H1 (cell line): ENCODE data around the gene PPP2R3A. TPM values are rescaled to one million over a fixed set of nuclear protein-coding genes. Genes with fewer than 3 reads are reported as not detected.

Experiments
- CTCF ChIA-PET: fragments of 300-600 bp; sonication (Branson Sonifier 250); formaldehyde crosslinking; loops from one replicate; lab custom pipeline; 2021; ENCODE audit not compliant: partially characterized antibody; lab: Charles Lee
- POLR2A ChIA-PET: fragments of 300-600 bp; sonication (Branson Sonifier 250); formaldehyde crosslinking; loops from one replicate; lab custom pipeline; 2021; ENCODE audit warnings: inconsistent platforms; ENCODE audit not compliant: partially characterized antibody; lab: Charles Lee
- DNase-seq, 2 experiments: peaks; one replicate each; pipeline versions ENCODE4 v3.0.0 to v3.0.0-alpha.2; 2010 to 2022; ENCODE audit warnings: low spot score in 2 of 2, low read depth in 1 of 2, mixed read lengths in 1 of 2
- FAIRE-seq: peaks from 2 replicates; lab custom pipeline; 2011; peaks lifted over from hg19 to GRCh38; lab: Jason Lieb, UNC
- H2AFZ ChIP-seq: 2 replicates; pipeline ENCODE4 v1.8.1; 2012; ENCODE audit warnings: low read length, inconsistent platforms
- H2AK5ac ChIP-seq: 2 replicates; pipeline ENCODE4 v1.6.1; 2013; ENCODE audit warnings: low read depth, low read length
- H2BK120ac ChIP-seq: replicated peaks from 2 replicates; pipeline ENCODE3; 2013; ENCODE audit warnings: low read depth, low read length, inconsistent platforms
- H2BK12ac ChIP-seq: 2 replicates; pipeline ENCODE4 v1.6.1; 2013; ENCODE audit warnings: low read depth, low read length
- H2BK15ac ChIP-seq: 2 replicates; pipeline ENCODE4 v1.6.1; 2013; ENCODE audit warnings: low read length
- H2BK20ac ChIP-seq: 2 replicates; pipeline ENCODE4 v1.6.1; 2013; ENCODE audit warnings: low read length
- H2BK5ac ChIP-seq: 2 replicates; pipeline ENCODE4 v1.6.1; 2013; ENCODE audit warnings: low read depth, low read length
- H3K14ac ChIP-seq: 2 replicates; pipeline ENCODE4 v1.6.1; 2013; ENCODE audit warnings: inconsistent platforms; ENCODE audit not compliant: insufficient read length
- H3K18ac ChIP-seq: 2 replicates; pipeline ENCODE4 v1.6.1; 2013; ENCODE audit warnings: low read length; ENCODE audit errors: extremely low read depth
- H3K23ac ChIP-seq: 2 replicates; pipeline ENCODE4 v1.6.1; 2013; ENCODE audit warnings: inconsistent platforms; ENCODE audit not compliant: insufficient read length
- H3K23me2 ChIP-seq: 2 replicates; pipeline ENCODE4 v1.6.1; 2013; ENCODE audit warnings: low read depth, low read length
- H3K27ac ChIP-seq: 2 replicates; pipeline ENCODE4 v1.6.1; 2011; ENCODE audit warnings: low read depth, low read length, inconsistent platforms
- H3K27me3 ChIP-seq, 4 experiments: replicated peaks in 1 of 4; 1 replicate in 1 of 4; 2 replicates in 3 of 4; pipeline versions ENCODE4 v1.6.1 to v1.8.1; 2011 to 2013; ENCODE audit warnings: low read length in 3 of 4, mild to moderate bottlenecking in 3 of 4, inconsistent platforms in 2 of 4, mixed read lengths in 2 of 4, moderate library complexity in 1 of 4; ENCODE audit not compliant: control insufficient read depth in 3 of 4, insufficient read depth in 3 of 4; ENCODE audit errors: extremely low read depth in 1 of 4
- H3K36me3 ChIP-seq, 4 experiments: 2 replicates each; pipeline versions ENCODE4 v1.6.1 to v1.8.1; 2011 to 2013; ENCODE audit warnings: mild to moderate bottlenecking in 4 of 4, low read length in 3 of 4, moderate library complexity in 2 of 4, control low read depth in 1 of 4, inconsistent platforms in 1 of 4; ENCODE audit not compliant: insufficient read depth in 4 of 4, control insufficient read depth in 2 of 4
- H3K4ac ChIP-seq: replicated peaks from 2 replicates; pipeline ENCODE3; 2013; ENCODE audit warnings: low read length, low read depth, mixed read lengths, inconsistent platforms; ENCODE audit not compliant: insufficient read length
- H3K4me1 ChIP-seq, 4 experiments: replicated peaks in 1 of 4; 1 replicate in 1 of 4; 2 replicates in 3 of 4; pipeline versions ENCODE4 v1.6.1 to v1.8.1; 2011 to 2013; ENCODE audit warnings: low read length in 3 of 4, inconsistent platforms in 2 of 4, mixed read lengths in 1 of 4; ENCODE audit not compliant: insufficient read depth in 4 of 4, control insufficient read depth in 3 of 4
- H3K4me2 ChIP-seq, 2 experiments: 2 replicates each; pipeline versions ENCODE4 v1.6.1 to v1.8.1; 2011 to 2013; ENCODE audit warnings: low read depth in 2 of 2, low read length in 2 of 2, control low read depth in 1 of 2, inconsistent platforms in 1 of 2, mild to moderate bottlenecking in 1 of 2; ENCODE audit not compliant: insufficient read depth in 1 of 2
- H3K4me3 ChIP-seq, 4 experiments: fragments of 200-600, 300-600 bp in 1 of 4; sonication (generic), shearing (Covaris generic), sonication (Bioruptor Twin) in 1 of 4; 2 replicates each; pipeline versions ENCODE4 v1.5.1 to v1.8.1; 2011 to 2016; ENCODE audit warnings: low read length in 4 of 4, low read depth in 3 of 4, control low read depth in 2 of 4, inconsistent platforms in 2 of 4, mild to moderate bottlenecking in 2 of 4, mixed read lengths in 1 of 4, moderate library complexity in 1 of 4; ENCODE audit not compliant: insufficient read depth in 2 of 4; ENCODE audit errors: extremely low read depth in 1 of 4
- H3K56ac ChIP-seq: replicated peaks from 2 replicates; pipeline ENCODE3; 2013; ENCODE audit warnings: low read depth, mild to moderate bottlenecking, mixed read lengths, low read length, inconsistent platforms; ENCODE audit not compliant: insufficient read length
- H3K79me1 ChIP-seq: 2 replicates; pipeline ENCODE4 v1.6.1; 2013; ENCODE audit warnings: low read depth, low read length, control low read depth
- H3K79me2 ChIP-seq, 2 experiments: 2 replicates each; pipeline versions ENCODE4 v1.6.1 to v1.8.1; 2012 to 2013; ENCODE audit warnings: low read length in 2 of 2, mild to moderate bottlenecking in 2 of 2, inconsistent platforms in 1 of 2; ENCODE audit not compliant: insufficient read depth in 2 of 2, control insufficient read depth in 1 of 2
- H3K9ac ChIP-seq, 4 experiments: replicated peaks in 1 of 4; 1 replicate in 1 of 4; 2 replicates in 3 of 4; pipeline versions ENCODE4 v1.6.1 to v1.8.1; 2011 to 2013; ENCODE audit warnings: low read depth in 3 of 4, low read length in 3 of 4, control low read depth in 2 of 4, mild to moderate bottlenecking in 2 of 4, moderate library complexity in 2 of 4, inconsistent platforms in 1 of 4; ENCODE audit errors: extremely low read depth in 1 of 4
- H3K9me3 ChIP-seq, 2 experiments: 2 replicates each; pipeline versions ENCODE4 v1.6.1 to v1.8.1; 2012 to 2013; ENCODE audit warnings: mild to moderate bottlenecking in 2 of 2, moderate library complexity in 2 of 2, control low read depth in 1 of 2, inconsistent platforms in 1 of 2, low read depth in 1 of 2, low read length in 1 of 2, mixed read lengths in 1 of 2; ENCODE audit not compliant: insufficient read depth in 2 of 2
- H4K20me1 ChIP-seq, 2 experiments: replicated peaks in 1 of 2; 2 replicates each; pipeline versions ENCODE3 to v1.8.1; 2011 to 2013; ENCODE audit warnings: inconsistent platforms in 2 of 2, low read length in 2 of 2, mild to moderate bottlenecking in 1 of 2; ENCODE audit not compliant: insufficient read depth in 2 of 2, control insufficient read depth in 1 of 2
- H4K5ac ChIP-seq: 2 replicates; pipeline ENCODE4 v1.6.1; 2013; ENCODE audit warnings: low read length, low read depth, mixed read lengths, inconsistent platforms; ENCODE audit not compliant: insufficient read length
- H4K8ac ChIP-seq: 2 replicates; pipeline ENCODE4 v1.8.0; 2013; ENCODE audit warnings: mild to moderate bottlenecking, moderate library complexity, low read length, inconsistent platforms; ENCODE audit not compliant: insufficient read depth; ENCODE audit errors: extremely low read depth
- H4K91ac ChIP-seq: replicated peaks from 2 replicates; pipeline ENCODE3; 2013; ENCODE audit warnings: low read length, mixed read lengths, inconsistent platforms; ENCODE audit not compliant: insufficient read length
- ASH2L ChIP-seq: fragments of 200-600, 300-600 bp; sonication (generic); IDR thresholded peaks from one replicate; pipeline ENCODE4 v1.7.1; 2017; ENCODE audit warnings: low read length
- CBX5 ChIP-seq: fragments of 300-800, 300-1000 bp; sonication (generic); IDR thresholded peaks from 2 replicates; pipeline ENCODE4 v1.7.1; 2016; ENCODE audit warnings: antibody characterized with exemption, low read length, low read depth
- HDAC2 ChIP-seq, 2 experiments: fragments of 300-600 bp in 1 of 2; sonication (generic) in 1 of 2; IDR thresholded peaks; 2 replicates each; pipeline ENCODE4 v1.6.1; 2011 to 2012; ENCODE audit warnings: low read depth in 2 of 2, low read length in 2 of 2, mild to moderate bottlenecking in 2 of 2, moderate library complexity in 2 of 2, borderline replicate concordance in 1 of 2, inconsistent platforms in 1 of 2
- HDAC6 ChIP-seq: IDR thresholded peaks from one replicate; pipeline ENCODE4 v1.7.1; 2012; ENCODE audit warnings: low read depth, mild to moderate bottlenecking, inconsistent platforms, low read length, moderate library complexity
- KDM4A ChIP-seq: IDR thresholded peaks from one replicate; pipeline ENCODE4 v1.7.1; 2012; ENCODE audit warnings: low read depth, mild to moderate bottlenecking, moderate library complexity, low read length, inconsistent platforms; ENCODE audit not compliant: severe bottlenecking
- RAD21 ChIP-seq, 2 experiments: IDR thresholded peaks in 1 of 2; conservative IDR thresholded peaks in 1 of 2; 2 replicates each; pipeline ENCODE4 v1.6.1; 2011; ENCODE audit warnings: low read depth in 2 of 2, low read length in 2 of 2, improper control_type of control experiment in 1 of 2, inconsistent platforms in 1 of 2, mild to moderate bottlenecking in 1 of 2, moderate library complexity in 1 of 2
- RBBP5 ChIP-seq: IDR thresholded peaks from 2 replicates; pipeline ENCODE4 v1.7.1; 2012; ENCODE audit warnings: low read depth, mild to moderate bottlenecking, inconsistent platforms, low read length, moderate library complexity, borderline replicate concordance
- RNF2 ChIP-seq: fragments of 200-900, 300-1000 bp; sonication (generic); IDR thresholded peaks from 2 replicates; pipeline ENCODE4 v1.7.1; 2016; ENCODE audit warnings: borderline replicate concordance, low read depth, mild to moderate bottlenecking, antibody characterized with exemption, low read length; ENCODE audit not compliant: poor library complexity, severe bottlenecking; ENCODE audit errors: missing control alignments
- SIX5 ChIP-seq: IDR thresholded peaks from 2 replicates; pipeline ENCODE4 v1.6.1; 2011; ENCODE audit warnings: mild to moderate bottlenecking, low read depth, low read length
- SRF ChIP-seq: IDR thresholded peaks from 2 replicates; pipeline ENCODE4 v1.6.1; 2011; ENCODE audit warnings: mild to moderate bottlenecking, low read depth, low read length, moderate library complexity
- YY1 ChIP-seq: IDR thresholded peaks from 2 replicates; pipeline ENCODE4 v1.6.1; 2011; ENCODE audit warnings: low read depth, mild to moderate bottlenecking, low read length
- ZNF274 ChIP-seq: IDR thresholded peaks from 2 replicates; pipeline ENCODE4 v1.7.0; 2012; ENCODE audit warnings: low read length, borderline replicate concordance; ENCODE audit errors: extremely low read depth
- WGBS, 2 experiments: shearing (Covaris generic) in 1 of 2; methylation state at CpG; one replicate each; pipeline versions ENCODE4 v1.1.6 to v1.1.7; 2013 to 2015; ENCODE audit warnings: low lambda C conversion rate in 2 of 2, mixed read lengths in 2 of 2, inconsistent platforms in 1 of 2, low coverage in 1 of 2, missing lambda C conversion rate in 1 of 2; ENCODE audit not compliant: insufficient replicate concordance in 2 of 2, insufficient coverage in 1 of 2, insufficient read length in 1 of 2; ENCODE audit errors: extremely low coverage in 1 of 2, missing lambda C conversion rate in 1 of 2; 5-methylcytosine and 5-hydroxymethylcytosine counted together
- polyA plus RNA-seq, 7 experiments: library from polyadenylated mRNA; depleted of rRNA in 3 of 7; stranded (reverse) in 5 of 7; unstranded in 2 of 7; fragments of >200 nt in 5 of 7; fragments of 200-250 nt in 2 of 7; gene quantifications; 1 replicate in 5 of 7; 2 replicates in 1 of 7; 4 replicates in 1 of 7; pipeline versions ENCODE4 v1.2.1 to v1.2.3, GENCODE V29; 2011 to 2013; ENCODE audit warnings: missing spikeins in 2 of 7, mixed read lengths in 2 of 7
- total RNA-seq: library from RNA; stranded (reverse); fragmentation: NEBNext Ultra II Directional; extraction: Animal tissue kit (Norgen Biotek cat#: 25700); gene quantifications from 2 replicates; pipeline ENCODE4 v1.2.1, GENCODE V29; 2021
- TF ChIP-seq, protein P1 (sequence below): IDR thresholded peaks from 2 replicates; pipeline ENCODE4 v1.6.1; 2011; ENCODE audit warnings: low read depth, mild to moderate bottlenecking, low read length; ENCODE audit not compliant: insufficient read depth

PPP2R3A gene
- total and polyA plus RNA-seq, 2 of the 8 experiments (the other 6 are each of a cell fraction or from before 2014, with no cell fraction given) = 4.1 to 15.2 TPM

GRCh38 chr3:135944831-135945230 lies 20.7 kb upstream of the PPP2R3A start:
- DNase-seq (no peak), FAIRE-seq (no peak)
- Histone ChIP-seq H2BK5ac (no peak overlapping the region), H2BK15ac (no peak overlapping the region), H3K27me3 (no peaks in the 10 kb centered on the region), H3K4me1 (no peaks in the 10 kb centered on the region), H2BK12ac (no peak overlapping the region), H3K4me3 (no peak overlapping the region), H3K56ac (no peak overlapping the region), H4K5ac (no peak overlapping the region), H3K18ac (no peak overlapping the region), H3K79me1 (no peaks in the 10 kb centered on the region), H3K23me2 (no peaks in the 10 kb centered on the region), H3K27ac (no peak overlapping the region), H3K4ac (no peak overlapping the region), H2BK20ac (no peak overlapping the region), H2BK120ac (no peak overlapping the region), H3K4me2 (no peak overlapping the region), H2AFZ (no peak overlapping the region), H3K23ac (no peak overlapping the region), H3K14ac (no peak overlapping the region), H4K91ac (no peak overlapping the region), H4K20me1 (no peaks in the 10 kb centered on the region), H2AK5ac (no peak overlapping the region), H3K9me3 (no peaks in the 10 kb centered on the region), H3K36me3 (no peaks in the 10 kb centered on the region), H3K9ac (no peak overlapping the region), H4K8ac (no peak overlapping the region), H3K79me2 (no peaks in the 10 kb centered on the region)
- POLR2A ChIA-PET = interaction anchor here (1.6 kb wide), 1 partner anchor 21 kb away, joined by 4 read pairs; the partner anchor contains the start of gene PPP2R3A
- CTCF ChIA-PET = interaction anchor here (0.7 to 1.6 kb wide), 4 partner anchors 9 to 97 kb away, joined by 3 to 9 read pairs (median 3); no protein-coding TSS in a partner anchor
- 86% methylated on average over 2 of the region's 2 CpGs; no CpG with 5 or more reads in 1 of the 2 experiments for WGBS, 2 experiments
- no peak for TF ChIP-seq ZNF274
- TF ChIP-seq, protein P1, sequence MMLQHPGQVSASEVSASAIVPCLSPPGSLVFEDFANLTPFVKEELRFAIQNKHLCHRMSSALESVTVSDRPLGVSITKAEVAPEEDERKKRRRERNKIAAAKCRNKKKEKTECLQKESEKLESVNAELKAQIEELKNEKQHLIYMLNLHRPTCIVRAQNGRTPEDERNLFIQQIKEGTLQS = no peak
- TF ChIP-seq SRF = no peak
- TF ChIP-seq YY1 = no peak
- TF ChIP-seq HDAC6 = no peak
- no peak for TF ChIP-seq CBX5
- no peak for TF ChIP-seq HDAC2 (IDR thresholded peaks at IDR 0.05; ENCODE audit: borderline replicate concordance in 1 of 2, low read depth in 2 of 2, low read length in 2 of 2)
- TF ChIP-seq RNF2 = no peak
- no peak for TF ChIP-seq RBBP5
- TF ChIP-seq KDM4A = no peak
- no peak for TF ChIP-seq SIX5
- no peak for TF ChIP-seq ASH2L
- no peak for TF ChIP-seq RAD21 (IDR thresholded peaks at IDR 0.05 in 1 of 2, conservative IDR thresholded peaks at IDR 0.05 in 1 of 2; ENCODE audit: low read depth in 2 of 2, low read length in 2 of 2)
